Ishikawa (cell line): ENCODE results near the gene ANKRD40.

Experiments used
- CEBPB ChIP-seq: IDR thresholded peaks from 2 replicates; pipeline ENCODE4 v1.6.1; 2012
- CREB1 ChIP-seq: IDR thresholded peaks from 2 replicates; pipeline ENCODE4 v1.6.1; 2012; ENCODE audit warnings: low read depth
- EGR1 ChIP-seq: IDR thresholded peaks from 2 replicates; pipeline ENCODE4 v1.6.1; 2012
- EP300 ChIP-seq: IDR thresholded peaks from 2 replicates; pipeline ENCODE4 v1.6.1; 2012; ENCODE audit warnings: borderline replicate concordance
- NFIC ChIP-seq: IDR thresholded peaks from 2 replicates; pipeline ENCODE4 v1.6.1; 2012
- RAD21 ChIP-seq: IDR thresholded peaks from 2 replicates; pipeline ENCODE4 v1.6.1; 2012; ENCODE audit warnings: low read depth
- TAF1 ChIP-seq: IDR thresholded peaks from 2 replicates; pipeline ENCODE4 v1.6.1; 2012; ENCODE audit warnings: low read depth, mild to moderate bottlenecking
- TCF12 ChIP-seq: IDR thresholded peaks from 2 replicates; pipeline ENCODE4 v1.6.1; 2012; ENCODE audit warnings: low read depth
- TEAD4 ChIP-seq: IDR thresholded peaks from 2 replicates; pipeline ENCODE4 v1.6.1; 2012
- YY1 ChIP-seq: IDR thresholded peaks from 2 replicates; pipeline ENCODE4 v1.6.1; 2012; ENCODE audit warnings: low read depth
- ZBTB7A ChIP-seq: IDR thresholded peaks from 2 replicates; pipeline ENCODE4 v1.6.1; 2012; ENCODE audit warnings: low read depth
- TF ChIP-seq, protein P1 (sequence below): IDR thresholded peaks from 2 replicates; pipeline ENCODE4 v1.6.1; 2012; ENCODE audit warnings: low read depth, mild to moderate bottlenecking
- TF ChIP-seq, protein P2 (sequence below): IDR thresholded peaks from 2 replicates; pipeline ENCODE4 v1.6.1; 2012
- TF ChIP-seq, protein P3 (sequence below): IDR thresholded peaks from 2 replicates; pipeline ENCODE4 v1.6.1; 2012

DNA sequence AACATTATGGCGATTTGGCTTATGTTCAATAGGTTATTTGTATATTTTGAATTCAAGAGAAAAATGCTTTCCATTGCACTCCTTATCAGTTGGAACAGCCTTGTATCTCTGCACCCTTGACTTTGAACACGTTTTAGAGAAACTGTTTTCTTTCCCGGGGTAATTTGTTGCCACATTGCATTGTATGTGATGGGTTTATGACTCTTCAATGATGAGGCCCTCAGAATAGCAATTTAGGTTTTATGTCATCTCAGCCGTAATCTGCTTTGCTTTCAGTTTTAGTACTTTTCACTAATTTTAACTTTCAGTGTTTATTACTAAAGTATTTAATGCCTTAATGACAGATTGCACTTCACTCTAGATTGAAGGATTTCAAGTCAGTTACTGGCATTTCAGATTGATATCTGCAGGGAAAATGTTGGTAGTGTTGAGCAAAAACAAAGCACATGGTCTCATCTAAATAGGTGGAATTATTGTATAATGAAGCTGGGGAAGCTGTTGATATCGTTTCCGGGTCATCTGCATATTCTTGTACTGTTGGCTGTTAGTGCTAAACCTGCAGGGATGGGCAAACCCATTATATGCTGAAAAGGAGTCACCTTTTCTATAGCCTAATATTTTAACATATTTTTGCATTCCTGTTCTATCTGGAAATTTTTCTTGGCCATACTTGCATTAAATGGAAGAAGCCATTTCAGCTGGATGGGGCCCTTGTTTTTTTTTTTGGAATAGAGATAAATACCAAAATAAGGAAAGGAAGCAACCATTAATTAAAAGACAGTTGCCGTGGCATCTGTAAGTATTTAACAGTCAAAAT, 13.7 kb upstream of the ANKRD40 start:
- TF ChIP-seq RAD21, result no peak
- no peak for TF ChIP-seq EP300
- no peak for TF ChIP-seq TAF1
- TF ChIP-seq TEAD4, result no peak
- TF ChIP-seq NFIC, result no peak
- TF ChIP-seq TCF12, result no peak
- TF ChIP-seq CEBPB, result no peak
- TF ChIP-seq, protein P1, sequence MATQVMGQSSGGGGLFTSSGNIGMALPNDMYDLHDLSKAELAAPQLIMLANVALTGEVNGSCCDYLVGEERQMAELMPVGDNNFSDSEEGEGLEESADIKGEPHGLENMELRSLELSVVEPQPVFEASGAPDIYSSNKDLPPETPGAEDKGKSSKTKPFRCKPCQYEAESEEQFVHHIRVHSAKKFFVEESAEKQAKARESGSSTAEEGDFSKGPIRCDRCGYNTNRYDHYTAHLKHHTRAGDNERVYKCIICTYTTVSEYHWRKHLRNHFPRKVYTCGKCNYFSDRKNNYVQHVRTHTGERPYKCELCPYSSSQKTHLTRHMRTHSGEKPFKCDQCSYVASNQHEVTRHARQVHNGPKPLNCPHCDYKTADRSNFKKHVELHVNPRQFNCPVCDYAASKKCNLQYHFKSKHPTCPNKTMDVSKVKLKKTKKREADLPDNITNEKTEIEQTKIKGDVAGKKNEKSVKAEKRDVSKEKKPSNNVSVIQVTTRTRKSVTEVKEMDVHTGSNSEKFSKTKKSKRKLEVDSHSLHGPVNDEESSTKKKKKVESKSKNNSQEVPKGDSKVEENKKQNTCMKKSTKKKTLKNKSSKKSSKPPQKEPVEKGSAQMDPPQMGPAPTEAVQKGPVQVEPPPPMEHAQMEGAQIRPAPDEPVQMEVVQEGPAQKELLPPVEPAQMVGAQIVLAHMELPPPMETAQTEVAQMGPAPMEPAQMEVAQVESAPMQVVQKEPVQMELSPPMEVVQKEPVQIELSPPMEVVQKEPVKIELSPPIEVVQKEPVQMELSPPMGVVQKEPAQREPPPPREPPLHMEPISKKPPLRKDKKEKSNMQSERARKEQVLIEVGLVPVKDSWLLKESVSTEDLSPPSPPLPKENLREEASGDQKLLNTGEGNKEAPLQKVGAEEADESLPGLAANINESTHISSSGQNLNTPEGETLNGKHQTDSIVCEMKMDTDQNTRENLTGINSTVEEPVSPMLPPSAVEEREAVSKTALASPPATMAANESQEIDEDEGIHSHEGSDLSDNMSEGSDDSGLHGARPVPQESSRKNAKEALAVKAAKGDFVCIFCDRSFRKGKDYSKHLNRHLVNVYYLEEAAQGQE, result no peak
- TF ChIP-seq, protein P2, sequence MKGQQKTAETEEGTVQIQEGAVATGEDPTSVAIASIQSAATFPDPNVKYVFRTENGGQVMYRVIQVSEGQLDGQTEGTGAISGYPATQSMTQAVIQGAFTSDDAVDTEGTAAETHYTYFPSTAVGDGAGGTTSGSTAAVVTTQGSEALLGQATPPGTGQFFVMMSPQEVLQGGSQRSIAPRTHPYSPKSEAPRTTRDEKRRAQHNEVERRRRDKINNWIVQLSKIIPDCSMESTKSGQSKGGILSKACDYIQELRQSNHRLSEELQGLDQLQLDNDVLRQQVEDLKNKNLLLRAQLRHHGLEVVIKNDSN, result no peak
- no peak for TF ChIP-seq YY1
- TF ChIP-seq EGR1, result no peak
- TF ChIP-seq, protein P3, sequence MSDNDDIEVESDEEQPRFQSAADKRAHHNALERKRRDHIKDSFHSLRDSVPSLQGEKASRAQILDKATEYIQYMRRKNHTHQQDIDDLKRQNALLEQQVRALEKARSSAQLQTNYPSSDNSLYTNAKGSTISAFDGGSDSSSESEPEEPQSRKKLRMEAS, result no peak
- TF ChIP-seq ZBTB7A, result no peak
- no peak for TF ChIP-seq CREB1
